K562 (cell line): ENCODE results near the gene GAK. TPM values are rescaled to one million over a fixed set of nuclear protein-coding genes. Genes with fewer than 3 reads are reported as not detected.

Experiments used
- ATAC-seq: fragments of 200-7000 bp; cut with Tn5 transposase; 3 replicates; pipeline ENCODE4 v1.9.1; 2020; ENCODE audit warnings: moderate library complexity
- BruUV-seq: library from RNA; stranded (reverse); fragments of 400-500 nt; replicated peaks from 2 replicates; lab custom pipeline; 2021; lab: Mats Ljungman, UMichigan
- CTCF ChIA-PET: fragments of 300-600 bp; formaldehyde crosslinking; extraction: SDS; loops from one replicate; lab custom pipeline; 2021; ENCODE audit warnings: low intra/inter-chr PET ratio; lab: Yijun Ruan, JAX
- POLR2A ChIA-PET: fragments of 300-600, 350-650 bp; sonication (Branson Sonifier 250); formaldehyde crosslinking; extraction: SDS; loops from one replicate; lab custom pipeline; 2021; ENCODE audit warnings: antibody characterized with exemption, inconsistent platforms; lab: Yijun Ruan, JAX
- DNase-seq, 4 experiments: peaks; one replicate each; pipeline versions ENCODE4 v3.0.0 to v3.0.0-alpha.2; 2011 to 2018; ENCODE audit warnings: low spot score in 3 of 4, mixed read lengths in 3 of 4; ENCODE audit errors: extremely low read depth in 1 of 4
- FAIRE-seq: peaks from 2 replicates; lab custom pipeline; 2011; peaks lifted over from hg19 to GRCh38; lab: Jason Lieb, UNC
- H2AFZ ChIP-seq: 2 replicates; pipeline ENCODE4 v1.6.0; 2011; ENCODE audit warnings: low read depth, low read length, control low read depth, inconsistent platforms
- H3K27ac ChIP-seq: fragments of 200-600 bp; 3 replicates; pipeline ENCODE4 v1.8.0; 2011; ENCODE audit warnings: low read depth, mild to moderate bottlenecking, control low read depth, inconsistent platforms, low read length, moderate library complexity, mixed read lengths; ENCODE audit errors: extremely low read depth
- H3K27me3 ChIP-seq, 2 experiments: fragments of 300-600 bp in 1 of 2; 2 replicates in 1 of 2; 3 replicates in 1 of 2; pipeline versions ENCODE4 v1.6.0 to v1.8.0; 2011; ENCODE audit warnings: inconsistent platforms in 2 of 2, low read length in 2 of 2, mild to moderate bottlenecking in 1 of 2, mixed read lengths in 1 of 2, moderate library complexity in 1 of 2; ENCODE audit not compliant: control insufficient read depth in 2 of 2, insufficient read depth in 2 of 2
- H3K36me3 ChIP-seq: fragments of 300-600 bp; 3 replicates; pipeline ENCODE4 v1.8.0; 2011; ENCODE audit warnings: mild to moderate bottlenecking, low read length, inconsistent platforms; ENCODE audit not compliant: control insufficient read depth, insufficient read depth
- H3K4me1 ChIP-seq, 2 experiments: fragments of 200-600 bp in 1 of 2; replicated peaks in 1 of 2; 2 replicates in 1 of 2; 3 replicates in 1 of 2; pipeline versions ENCODE4 v1.5.1 to v1.8.0; 2011; ENCODE audit warnings: inconsistent platforms in 2 of 2, low read length in 2 of 2, mild to moderate bottlenecking in 1 of 2, mixed read lengths in 1 of 2, moderate library complexity in 1 of 2; ENCODE audit not compliant: control insufficient read depth in 2 of 2, insufficient read depth in 2 of 2
- H3K4me2 ChIP-seq: 2 replicates; pipeline ENCODE4 v1.6.1; 2011; ENCODE audit warnings: low read length, control low read depth, inconsistent platforms, mixed read lengths; ENCODE audit not compliant: insufficient read depth
- H3K4me3 ChIP-seq: fragments of 200-600 bp; sonication (generic), shearing (Covaris generic); 2 replicates; pipeline ENCODE4 v1.5.1; 2016; ENCODE audit warnings: control low read depth, inconsistent platforms
- H3K79me2 ChIP-seq: fragments of 200-600 bp; 3 replicates; pipeline ENCODE4 v1.8.0; 2011; ENCODE audit warnings: low read length, inconsistent platforms; ENCODE audit not compliant: control insufficient read depth, insufficient read depth
- H3K9ac ChIP-seq, 2 experiments: 2 replicates each; pipeline versions ENCODE4 v1.6.0 to v1.6.1; 2011; ENCODE audit warnings: low read depth in 2 of 2, low read length in 2 of 2, control low read depth in 1 of 2, inconsistent platforms in 1 of 2, mild to moderate bottlenecking in 1 of 2, mixed read lengths in 1 of 2; ENCODE audit not compliant: insufficient read depth in 1 of 2
- H3K9me1 ChIP-seq: one replicate; pipeline ENCODE4 v1.6.0; 2011; ENCODE audit warnings: inconsistent platforms, mild to moderate bottlenecking, low read length, moderate library complexity; ENCODE audit not compliant: control insufficient read depth, insufficient read depth
- H3K9me3 ChIP-seq: replicated peaks from 2 replicates; pipeline ENCODE4 v1.5.1; 2011; ENCODE audit warnings: low read depth, low read length, inconsistent platforms; ENCODE audit not compliant: control insufficient read depth, insufficient read depth
- H4K20me1 ChIP-seq: replicated peaks from 2 replicates; pipeline ENCODE4 v1.6.1; 2011; ENCODE audit warnings: low read length, inconsistent platforms, mixed read lengths; ENCODE audit not compliant: control insufficient read depth, insufficient read depth
- CC2D1A ChIP-seq: fragments of 450-650 bp; IDR thresholded peaks from 2 replicates; pipeline ENCODE4 v1.6.1; 2017; ENCODE audit warnings: mild to moderate bottlenecking
- GATA2 ChIP-seq: sonication (generic); formaldehyde crosslinking; IDR thresholded peaks from 2 replicates; pipeline ENCODE4 v1.4.0; 2020; ENCODE audit warnings: mild to moderate bottlenecking, missing genetic modification reagents
- KDM5B ChIP-seq: fragments of 200-600 bp; sonication (generic); IDR thresholded peaks from 2 replicates; pipeline ENCODE4 v1.6.1; 2012; ENCODE audit warnings: low read depth, mild to moderate bottlenecking, moderate library complexity, low read length, control low read depth, inconsistent platforms; ENCODE audit not compliant: insufficient replicate concordance
- PCBP2 ChIP-seq: fragments of 200-400 bp; formaldehyde crosslinking; IDR thresholded peaks from 2 replicates; pipeline ENCODE4 v1.6.1; 2018; ENCODE audit warnings: low read length, low read depth, mild to moderate bottlenecking, moderate library complexity; ENCODE audit not compliant: poor library complexity, severe bottlenecking
- PHB2 ChIP-seq: fragments of 450-650 bp; IDR thresholded peaks from 2 replicates; pipeline ENCODE4 v1.6.1; 2017; ENCODE audit warnings: low read depth
- TARDBP ChIP-seq: fragments of 450-650 bp; IDR thresholded peaks from 2 replicates; pipeline ENCODE4 v1.6.1; 2016
- THRAP3 ChIP-seq: fragments of 450-650 bp; IDR thresholded peaks from 2 replicates; pipeline ENCODE4 v1.6.1; 2016; ENCODE audit warnings: mild to moderate bottlenecking, inconsistent platforms, borderline replicate concordance
- ZBTB8A ChIP-seq: fragments of 450-650 bp; IDR thresholded peaks from 2 replicates; pipeline ENCODE4 v1.6.1; 2018; ENCODE audit warnings: mild to moderate bottlenecking, moderate library complexity; ENCODE audit not compliant: partially characterized antibody
- ZNF57 ChIP-seq: fragments of 450-650 bp; formaldehyde crosslinking; IDR thresholded peaks from 2 replicates; pipeline ENCODE4 v1.4.0; 2020; ENCODE audit warnings: mild to moderate bottlenecking, moderate library complexity
- ZNF780A ChIP-seq: fragments of 250-450 bp; sonication (Bioruptor Pico); IDR thresholded peaks from 2 replicates; pipeline ENCODE4 v1.5.0; 2021; ENCODE audit warnings: mild to moderate bottlenecking
- WGBS: fragments of 100-300 bp; shearing (Covaris generic); methylation state at CpG from one replicate; pipeline ENCODE4 v1.1.6; 2016; ENCODE audit warnings: low coverage, mixed read lengths; ENCODE audit not compliant: insufficient coverage; ENCODE audit errors: missing lambda C conversion rate; 5-methylcytosine and 5-hydroxymethylcytosine counted together
- in situ Hi-C: fragments of 300-500 bp; cut with MboI; formaldehyde crosslinking; loops from 4 replicates; pipeline ENCODE4 v1.15.0; 2018; ENCODE audit warnings: inconsistent platforms, mixed read lengths
- intact Hi-C: fragments of 100-400 bp; cut with micrococcal nuclease; formaldehyde crosslinking; loops from 2 replicates; pipeline ENCODE4 v1.14.2; 2022
- polyA plus RNA-seq, 8 experiments: library from polyadenylated mRNA; depleted of rRNA in 4 of 8; stranded (reverse) in 5 of 8; unstranded in 3 of 8; fragments of >200 nt; fragmentation: Nextera tagmentation in 2 of 8; fragmentation: Illumina TruSeq in 1 of 8; extraction: Ambion mirVana in 2 of 8; extraction: Trizol in 1 of 8; gene quantifications; 2 replicates each; pipeline versions ENCODE4 v1.2.1 to v1.2.3, GENCODE V29; 2011 to 2014; ENCODE audit warnings: inconsistent platforms in 1 of 8, missing spikeins in 1 of 8
- total RNA-seq, 7 experiments: library from RNA; depleted of rRNA in 6 of 7; stranded (reverse); fragments of >200 nt in 6 of 7; fragmentation: Illumina TruSeq in 2 of 7; extraction: Trizol in 2 of 7; gene quantifications; 2 replicates each; pipeline versions ENCODE4 v1.2.1 to v1.2.3, GENCODE V29; 2011 to 2021; ENCODE audit warnings: low replicate concordance in 1 of 7
- TF ChIP-seq, protein P1 (sequence below): fragments of 450-650 bp; IDR thresholded peaks from 2 replicates; pipeline ENCODE4 v1.6.1; 2016; ENCODE audit warnings: mild to moderate bottlenecking, moderate library complexity

Gene GAK
- total and polyA plus RNA-seq, 9 of the 15 experiments (the other 6 are each of a cell fraction or from before 2014, with no cell fraction given) = 1.3 to 102 (median 16.2) TPM

DNA sequence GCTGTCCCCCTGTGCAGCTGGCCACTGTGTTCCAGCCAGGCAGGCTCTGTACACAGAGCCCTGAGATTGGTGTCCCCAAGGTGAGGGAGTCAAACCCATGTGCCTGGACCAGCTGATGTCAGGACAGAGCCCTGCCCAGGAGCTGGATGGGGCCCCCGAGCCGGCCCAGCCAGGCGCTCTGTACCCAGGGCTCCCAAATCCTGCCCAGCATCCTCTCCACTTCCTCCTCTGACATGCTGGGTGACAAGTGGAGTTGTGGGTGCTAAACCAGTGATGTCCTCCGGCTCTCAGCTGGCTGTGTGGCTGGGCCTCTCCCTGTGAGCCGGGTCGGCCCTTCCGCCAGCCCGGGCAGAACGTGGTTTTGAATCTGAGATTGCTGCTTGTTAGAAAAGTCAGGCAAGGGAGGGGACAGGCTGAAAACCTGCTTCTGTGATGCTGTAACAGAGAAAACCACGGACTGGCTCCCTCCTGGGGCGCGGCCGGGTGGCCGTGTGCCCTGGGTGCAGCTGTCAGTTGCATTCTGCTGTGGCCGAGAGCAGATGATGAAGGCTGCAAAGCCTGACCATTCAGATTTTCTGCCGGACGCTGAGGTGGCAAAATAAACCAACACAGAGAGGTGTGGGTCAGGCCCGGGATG is 98.3 kb downstream of the GAK start:
- no peak overlapping the region for H3K4me2 ChIP-seq
- no peak for ATAC-seq
- H3K4me1 ChIP-seq = peaks cover 0 to 44% of the 10 kb centered on the region in 2 experiments; a peak in 2 of 5 replicates
- ChIA-PET CTCF (no interaction called here), POLR2A (no interaction called here)
- peaks cover 19 to 47% of the 10 kb centered on the region in 2 experiments; a peak in 4 of 5 replicates for H3K27me3 ChIP-seq
- 0 out of 2 replicates have a peak, but pooled peaks cover 4% of the 10 kb centered on the region for H3K9me3 ChIP-seq
- no peak overlapping the region for H3K27ac ChIP-seq
- no peak overlapping the region for H3K4me3 ChIP-seq
- H4K20me1 ChIP-seq = no peaks in the 10 kb centered on the region
- H3K36me3 ChIP-seq = no peaks in the 10 kb centered on the region
- no TSS peak for BruUV-seq
- H3K9me1 ChIP-seq = no peaks in the 10 kb centered on the region
- WGBS = 9% methylated on average over 15 of the region's 18 CpGs
- no peak overlapping the region for H3K9ac ChIP-seq
- FAIRE-seq = no peak
- H2AFZ ChIP-seq = no peak overlapping the region
- no peak for DNase-seq
- in situ Hi-C loops = no loop called here
- intact Hi-C loops = no loop called here
- H3K79me2 ChIP-seq = no peaks in the 10 kb centered on the region
- TF ChIP-seq TARDBP = no peak
- TF ChIP-seq CC2D1A = no peak
- TF ChIP-seq ZBTB8A = no peak
- TF ChIP-seq, protein P1, sequence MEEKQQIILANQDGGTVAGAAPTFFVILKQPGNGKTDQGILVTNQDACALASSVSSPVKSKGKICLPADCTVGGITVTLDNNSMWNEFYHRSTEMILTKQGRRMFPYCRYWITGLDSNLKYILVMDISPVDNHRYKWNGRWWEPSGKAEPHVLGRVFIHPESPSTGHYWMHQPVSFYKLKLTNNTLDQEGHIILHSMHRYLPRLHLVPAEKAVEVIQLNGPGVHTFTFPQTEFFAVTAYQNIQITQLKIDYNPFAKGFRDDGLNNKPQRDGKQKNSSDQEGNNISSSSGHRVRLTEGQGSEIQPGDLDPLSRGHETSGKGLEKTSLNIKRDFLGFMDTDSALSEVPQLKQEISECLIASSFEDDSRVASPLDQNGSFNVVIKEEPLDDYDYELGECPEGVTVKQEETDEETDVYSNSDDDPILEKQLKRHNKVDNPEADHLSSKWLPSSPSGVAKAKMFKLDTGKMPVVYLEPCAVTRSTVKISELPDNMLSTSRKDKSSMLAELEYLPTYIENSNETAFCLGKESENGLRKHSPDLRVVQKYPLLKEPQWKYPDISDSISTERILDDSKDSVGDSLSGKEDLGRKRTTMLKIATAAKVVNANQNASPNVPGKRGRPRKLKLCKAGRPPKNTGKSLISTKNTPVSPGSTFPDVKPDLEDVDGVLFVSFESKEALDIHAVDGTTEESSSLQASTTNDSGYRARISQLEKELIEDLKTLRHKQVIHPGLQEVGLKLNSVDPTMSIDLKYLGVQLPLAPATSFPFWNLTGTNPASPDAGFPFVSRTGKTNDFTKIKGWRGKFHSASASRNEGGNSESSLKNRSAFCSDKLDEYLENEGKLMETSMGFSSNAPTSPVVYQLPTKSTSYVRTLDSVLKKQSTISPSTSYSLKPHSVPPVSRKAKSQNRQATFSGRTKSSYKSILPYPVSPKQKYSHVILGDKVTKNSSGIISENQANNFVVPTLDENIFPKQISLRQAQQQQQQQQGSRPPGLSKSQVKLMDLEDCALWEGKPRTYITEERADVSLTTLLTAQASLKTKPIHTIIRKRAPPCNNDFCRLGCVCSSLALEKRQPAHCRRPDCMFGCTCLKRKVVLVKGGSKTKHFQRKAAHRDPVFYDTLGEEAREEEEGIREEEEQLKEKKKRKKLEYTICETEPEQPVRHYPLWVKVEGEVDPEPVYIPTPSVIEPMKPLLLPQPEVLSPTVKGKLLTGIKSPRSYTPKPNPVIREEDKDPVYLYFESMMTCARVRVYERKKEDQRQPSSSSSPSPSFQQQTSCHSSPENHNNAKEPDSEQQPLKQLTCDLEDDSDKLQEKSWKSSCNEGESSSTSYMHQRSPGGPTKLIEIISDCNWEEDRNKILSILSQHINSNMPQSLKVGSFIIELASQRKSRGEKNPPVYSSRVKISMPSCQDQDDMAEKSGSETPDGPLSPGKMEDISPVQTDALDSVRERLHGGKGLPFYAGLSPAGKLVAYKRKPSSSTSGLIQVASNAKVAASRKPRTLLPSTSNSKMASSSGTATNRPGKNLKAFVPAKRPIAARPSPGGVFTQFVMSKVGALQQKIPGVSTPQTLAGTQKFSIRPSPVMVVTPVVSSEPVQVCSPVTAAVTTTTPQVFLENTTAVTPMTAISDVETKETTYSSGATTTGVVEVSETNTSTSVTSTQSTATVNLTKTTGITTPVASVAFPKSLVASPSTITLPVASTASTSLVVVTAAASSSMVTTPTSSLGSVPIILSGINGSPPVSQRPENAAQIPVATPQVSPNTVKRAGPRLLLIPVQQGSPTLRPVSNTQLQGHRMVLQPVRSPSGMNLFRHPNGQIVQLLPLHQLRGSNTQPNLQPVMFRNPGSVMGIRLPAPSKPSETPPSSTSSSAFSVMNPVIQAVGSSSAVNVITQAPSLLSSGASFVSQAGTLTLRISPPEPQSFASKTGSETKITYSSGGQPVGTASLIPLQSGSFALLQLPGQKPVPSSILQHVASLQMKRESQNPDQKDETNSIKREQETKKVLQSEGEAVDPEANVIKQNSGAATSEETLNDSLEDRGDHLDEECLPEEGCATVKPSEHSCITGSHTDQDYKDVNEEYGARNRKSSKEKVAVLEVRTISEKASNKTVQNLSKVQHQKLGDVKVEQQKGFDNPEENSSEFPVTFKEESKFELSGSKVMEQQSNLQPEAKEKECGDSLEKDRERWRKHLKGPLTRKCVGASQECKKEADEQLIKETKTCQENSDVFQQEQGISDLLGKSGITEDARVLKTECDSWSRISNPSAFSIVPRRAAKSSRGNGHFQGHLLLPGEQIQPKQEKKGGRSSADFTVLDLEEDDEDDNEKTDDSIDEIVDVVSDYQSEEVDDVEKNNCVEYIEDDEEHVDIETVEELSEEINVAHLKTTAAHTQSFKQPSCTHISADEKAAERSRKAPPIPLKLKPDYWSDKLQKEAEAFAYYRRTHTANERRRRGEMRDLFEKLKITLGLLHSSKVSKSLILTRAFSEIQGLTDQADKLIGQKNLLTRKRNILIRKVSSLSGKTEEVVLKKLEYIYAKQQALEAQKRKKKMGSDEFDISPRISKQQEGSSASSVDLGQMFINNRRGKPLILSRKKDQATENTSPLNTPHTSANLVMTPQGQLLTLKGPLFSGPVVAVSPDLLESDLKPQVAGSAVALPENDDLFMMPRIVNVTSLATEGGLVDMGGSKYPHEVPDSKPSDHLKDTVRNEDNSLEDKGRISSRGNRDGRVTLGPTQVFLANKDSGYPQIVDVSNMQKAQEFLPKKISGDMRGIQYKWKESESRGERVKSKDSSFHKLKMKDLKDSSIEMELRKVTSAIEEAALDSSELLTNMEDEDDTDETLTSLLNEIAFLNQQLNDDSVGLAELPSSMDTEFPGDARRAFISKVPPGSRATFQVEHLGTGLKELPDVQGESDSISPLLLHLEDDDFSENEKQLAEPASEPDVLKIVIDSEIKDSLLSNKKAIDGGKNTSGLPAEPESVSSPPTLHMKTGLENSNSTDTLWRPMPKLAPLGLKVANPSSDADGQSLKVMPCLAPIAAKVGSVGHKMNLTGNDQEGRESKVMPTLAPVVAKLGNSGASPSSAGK = no peak
- TF ChIP-seq THRAP3 = no peak
- no peak for TF ChIP-seq KDM5B
- TF ChIP-seq ZNF780A (CRISPR knock-in tag) = no peak
- TF ChIP-seq PHB2 = no peak
- no peak for TF ChIP-seq GATA2 (CRISPR knock-in tag)
- TF ChIP-seq ZNF57 (CRISPR knock-in tag) = no peak
- TF ChIP-seq PCBP2 = no peak
